ENCODE measurements around the gene RUNX2. TPM values are rescaled to one million over a fixed set of nuclear protein-coding genes. Genes with fewer than 3 reads are reported as not detected.

The RUNX2 gene
- total RNA-seq, 1 donor from 2014 or later: 2.5 TPM

GRCh38 chr6:45415788-45416518 is 87.8 kb downstream of the RUNX2 start:
- no peak for ATAC-seq

GRCh38 chr6:45416700-45417099 is 88.6 kb downstream of the RUNX2 start:
- ATAC-seq: no peak

- ATAC-seq: no peak
Measured at GRCh38 chr6:45417436-45417835, 89.3 kb downstream of the RUNX2 start.

DNA sequence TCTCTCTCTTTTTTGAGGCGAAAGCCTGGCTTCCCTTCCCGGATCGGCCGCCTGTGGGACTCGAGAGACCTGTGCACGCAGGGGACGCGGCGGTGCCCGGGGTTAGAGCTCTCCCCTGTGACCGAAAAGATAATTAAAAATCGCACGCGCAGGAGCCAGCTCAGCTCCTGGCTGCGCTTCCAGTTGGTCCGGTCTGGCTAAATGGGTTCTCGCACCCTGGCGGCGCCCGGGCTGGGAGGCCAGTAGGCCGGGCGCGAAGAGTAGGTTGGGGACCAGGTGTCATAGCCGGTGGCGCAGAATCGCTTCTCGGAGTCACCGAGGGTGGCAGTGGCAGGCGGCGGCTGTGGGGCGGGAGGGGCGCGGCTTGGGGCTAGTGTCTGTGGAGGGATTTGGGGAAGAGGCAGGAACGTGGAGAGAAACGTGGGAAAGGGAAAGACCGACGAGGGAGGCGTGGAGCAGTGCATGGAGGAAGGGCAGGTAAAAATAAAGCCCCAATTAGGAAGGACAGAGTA is 91.5 kb downstream of the RUNX2 start:
- peak; percentile 82 for ATAC-seq

- no peak for ATAC-seq
Measured at GRCh38 chr6:45420083-45420908, 92.2 kb downstream of the RUNX2 start.

DNA sequence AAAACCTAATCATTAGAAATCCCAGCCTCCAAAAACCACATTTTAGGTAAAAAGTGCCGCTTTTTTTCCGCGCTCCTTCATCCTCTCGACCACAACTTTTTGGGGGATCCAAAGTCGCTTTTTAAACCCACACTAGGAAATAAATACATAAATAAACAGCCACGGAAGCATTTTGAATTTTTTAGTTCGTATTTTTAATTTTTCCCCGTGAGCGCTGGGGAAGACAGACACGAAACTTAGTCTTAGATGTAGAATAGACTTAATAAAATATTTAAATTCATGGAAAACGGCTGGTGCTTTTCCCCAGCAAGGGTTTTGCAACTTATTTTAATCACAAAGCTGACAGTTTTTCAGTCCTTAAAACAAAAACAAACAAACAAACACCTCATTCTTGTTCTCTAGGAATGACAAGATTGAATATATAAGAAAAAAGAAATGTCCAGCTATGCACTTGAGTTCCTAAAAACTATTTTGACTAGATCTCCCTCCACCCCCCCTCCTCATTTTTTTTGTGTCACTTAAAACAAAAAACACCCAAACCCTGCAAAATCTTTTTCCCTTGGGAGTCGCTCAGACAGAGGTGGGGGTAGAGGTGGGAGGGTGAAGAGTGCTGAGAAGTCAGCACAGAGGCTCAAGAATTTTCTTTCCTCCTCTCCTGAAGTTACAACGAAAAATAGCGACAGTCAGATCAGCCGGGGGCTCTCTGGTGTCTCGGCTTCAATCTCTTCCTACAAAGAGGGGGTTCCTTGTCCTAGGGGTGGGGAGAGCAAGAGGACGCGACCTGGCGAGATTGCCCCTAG is 93.0 kb downstream of the RUNX2 start:
- no peak for ATAC-seq

GRCh38 chr6:45421709-45422502 is 93.8 kb downstream of the RUNX2 start:
- ATAC-seq: peak; percentile 47

- ATAC-seq: peak; percentile 7
Measured at GRCh38 chr6:45422503-45423110, 94.5 kb downstream of the RUNX2 start.

DNA sequence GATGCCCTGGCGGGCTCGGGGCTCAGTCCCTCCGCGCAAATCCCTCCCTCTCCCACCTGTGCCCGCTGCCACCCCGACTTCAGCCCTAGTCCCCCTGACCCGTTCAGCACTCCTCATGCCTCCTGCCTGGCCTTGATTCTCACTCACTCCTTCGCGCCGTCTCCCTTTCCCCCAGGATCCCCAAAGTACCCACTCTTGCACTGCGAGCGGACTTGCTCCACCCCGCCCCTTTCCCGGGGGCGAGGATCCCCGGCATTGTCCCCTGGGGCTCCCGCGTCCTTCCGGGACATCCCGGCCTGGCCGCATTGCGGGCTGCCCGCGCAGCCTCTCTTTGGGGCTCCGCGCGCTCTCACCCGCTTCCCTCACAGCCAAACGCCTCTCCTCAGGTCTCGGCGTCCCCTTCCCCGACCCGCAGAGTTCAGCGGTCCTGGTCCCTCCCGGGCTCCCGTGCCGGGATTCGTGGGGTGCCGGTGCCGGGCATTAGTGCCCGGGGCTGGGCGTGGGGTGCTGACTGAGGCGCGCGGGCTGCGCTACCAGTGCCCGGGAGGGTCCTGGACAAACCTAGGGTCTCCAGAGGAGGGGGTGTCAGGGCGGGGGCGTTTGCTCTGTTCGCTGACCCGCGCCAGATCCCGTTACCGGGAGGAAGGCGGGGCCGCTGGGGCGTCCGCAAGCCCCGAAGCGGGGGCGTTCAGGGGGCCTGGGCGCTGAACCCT is 95.1 kb downstream of the RUNX2 start:
- ATAC-seq: peak; percentile 3

- peak; percentile 6 for ATAC-seq
Measured at GRCh38 chr6:45423824-45424450, 95.8 kb downstream of the RUNX2 start.

- ATAC-seq: no peak
Measured at GRCh38 chr6:45424451-45424861, 96.3 kb downstream of the RUNX2 start.

DNA sequence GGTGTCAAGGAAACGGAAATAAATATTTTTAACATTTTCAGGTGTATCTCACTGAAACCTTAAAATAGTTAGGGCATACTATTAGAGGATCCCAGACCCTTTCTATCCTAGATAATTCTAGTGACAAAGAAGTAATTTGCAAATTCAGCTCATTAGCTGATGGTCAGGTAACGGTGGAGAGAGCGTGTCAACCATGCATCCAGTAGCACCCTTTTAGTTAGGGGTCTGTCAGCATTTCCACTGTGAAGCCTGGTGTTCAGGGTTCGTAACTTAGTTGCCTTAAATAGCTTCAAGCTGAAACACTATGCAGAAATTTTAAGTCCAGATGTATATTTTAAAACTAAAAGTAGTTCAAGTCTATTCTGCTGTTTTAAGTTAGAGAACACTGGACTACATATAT is 98.1 kb downstream of the RUNX2 start:
- ATAC-seq: no peak

- ATAC-seq: no peak
Measured at GRCh38 chr6:45427726-45428125, 99.6 kb downstream of the RUNX2 start.

- no peak for ATAC-seq
Measured at GRCh38 chr6:45428727-45429126, 100.6 kb downstream of the RUNX2 start.

GRCh38 chr6:45430590-45431202 is 102.6 kb downstream of the RUNX2 start:
- no peak for ATAC-seq

DNA sequence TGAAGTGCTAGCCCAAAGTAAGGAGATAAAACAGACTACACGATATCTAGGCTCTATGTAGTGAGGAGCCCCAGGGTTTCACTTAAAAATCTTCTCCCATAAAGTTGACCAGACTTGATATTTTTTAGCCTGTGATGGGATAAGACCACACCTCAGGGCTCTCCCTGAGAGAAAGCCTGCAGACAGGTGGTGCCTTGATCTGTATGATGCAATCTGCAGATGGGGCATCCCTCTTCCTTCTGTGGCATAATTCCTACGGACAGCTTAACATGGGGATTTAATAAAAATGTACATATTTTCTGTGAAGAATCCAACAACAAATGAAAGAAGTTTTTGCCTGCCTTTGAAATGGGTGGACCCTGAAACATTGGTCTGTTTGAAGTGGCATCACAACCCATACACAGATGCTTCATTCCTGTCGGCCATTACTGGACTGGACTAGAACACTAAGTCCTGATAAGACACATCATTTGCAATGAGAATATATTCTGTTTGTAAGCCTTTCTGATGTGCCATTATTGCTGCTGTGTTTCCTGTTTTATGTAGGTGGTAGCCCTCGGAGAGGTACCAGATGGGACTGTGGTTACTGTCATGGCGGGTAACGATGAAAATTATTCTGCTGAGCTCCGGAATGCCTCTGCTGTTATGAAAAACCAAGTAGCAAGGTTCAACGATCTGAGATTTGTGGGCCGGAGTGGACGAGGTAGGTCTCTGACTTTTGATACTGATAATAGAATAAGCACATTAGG is 103.4 kb downstream of the RUNX2 start:
- no peak for ATAC-seq

- ATAC-seq: no peak
Measured at GRCh38 chr6:45432977-45433376, 104.8 kb downstream of the RUNX2 start.

GRCh38 chr6:45433533-45434380 is 105.6 kb downstream of the RUNX2 start:
- ATAC-seq: no peak
